Measurements from ENCODE around the gene SHISA6. TPM values are rescaled to one million over a fixed set of nuclear protein-coding genes. Genes with fewer than 3 reads are reported as not detected.

The SHISA6 gene
- total RNA-seq, 1 experiment from 2014 or later: not detected

DNA sequence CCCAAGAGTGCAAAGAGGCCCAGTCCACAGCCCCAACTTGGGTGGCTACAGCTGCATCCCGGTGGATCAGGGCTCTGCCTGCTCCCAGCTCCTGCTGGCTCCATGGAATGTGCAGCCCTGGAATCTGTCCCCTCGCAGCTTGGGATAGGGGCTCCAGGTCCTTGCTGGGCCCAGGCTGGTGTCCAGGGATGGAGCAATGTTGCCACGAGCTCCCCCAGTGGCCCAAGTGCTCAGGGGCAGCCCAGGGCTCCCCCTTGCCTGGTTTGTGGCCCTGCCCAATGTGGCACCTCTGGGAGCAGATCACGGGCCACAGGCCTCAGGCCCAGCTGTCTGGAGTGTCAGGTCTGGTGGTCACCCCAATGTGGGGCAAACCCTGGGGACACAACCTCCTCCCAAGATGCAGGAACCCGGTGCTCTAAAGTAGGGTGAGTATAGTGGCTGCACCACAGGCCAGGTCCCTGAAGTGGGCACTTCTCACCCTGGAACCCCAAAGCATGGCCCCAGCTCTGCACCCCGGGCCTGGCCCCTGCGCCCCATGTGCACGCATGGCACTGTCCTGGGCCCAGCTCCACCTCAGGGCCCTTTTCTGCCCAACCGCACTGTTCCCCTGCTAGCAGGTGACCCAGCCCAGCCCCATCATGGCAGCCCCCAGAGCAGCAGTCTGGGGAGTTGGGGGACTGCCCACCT lies 342.4 kb downstream of the SHISA6 start:
- DNase-seq (ENCODE audit: low read depth): no peak

DNA sequence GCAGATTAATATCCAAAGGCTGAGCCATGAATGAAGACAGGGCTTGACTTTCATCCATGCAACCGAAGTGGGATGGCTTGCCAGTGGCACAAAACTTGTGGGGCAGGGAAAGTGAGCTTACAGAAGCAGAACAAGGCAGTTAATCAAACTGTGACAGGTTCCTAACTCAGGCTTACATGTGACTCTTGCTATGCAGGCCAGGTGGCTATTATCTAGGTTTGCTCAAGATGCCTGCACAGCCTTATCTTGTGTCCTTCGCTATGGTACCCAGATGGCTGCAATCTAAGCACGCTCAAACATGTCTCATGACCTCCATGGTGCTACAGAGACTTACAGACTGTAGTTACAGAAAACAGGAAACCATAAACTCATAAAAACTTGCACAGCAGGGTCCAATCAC lies 348.7 kb downstream of the SHISA6 start:
- no peak for DNase-seq (ENCODE audit: low read depth)

DNA sequence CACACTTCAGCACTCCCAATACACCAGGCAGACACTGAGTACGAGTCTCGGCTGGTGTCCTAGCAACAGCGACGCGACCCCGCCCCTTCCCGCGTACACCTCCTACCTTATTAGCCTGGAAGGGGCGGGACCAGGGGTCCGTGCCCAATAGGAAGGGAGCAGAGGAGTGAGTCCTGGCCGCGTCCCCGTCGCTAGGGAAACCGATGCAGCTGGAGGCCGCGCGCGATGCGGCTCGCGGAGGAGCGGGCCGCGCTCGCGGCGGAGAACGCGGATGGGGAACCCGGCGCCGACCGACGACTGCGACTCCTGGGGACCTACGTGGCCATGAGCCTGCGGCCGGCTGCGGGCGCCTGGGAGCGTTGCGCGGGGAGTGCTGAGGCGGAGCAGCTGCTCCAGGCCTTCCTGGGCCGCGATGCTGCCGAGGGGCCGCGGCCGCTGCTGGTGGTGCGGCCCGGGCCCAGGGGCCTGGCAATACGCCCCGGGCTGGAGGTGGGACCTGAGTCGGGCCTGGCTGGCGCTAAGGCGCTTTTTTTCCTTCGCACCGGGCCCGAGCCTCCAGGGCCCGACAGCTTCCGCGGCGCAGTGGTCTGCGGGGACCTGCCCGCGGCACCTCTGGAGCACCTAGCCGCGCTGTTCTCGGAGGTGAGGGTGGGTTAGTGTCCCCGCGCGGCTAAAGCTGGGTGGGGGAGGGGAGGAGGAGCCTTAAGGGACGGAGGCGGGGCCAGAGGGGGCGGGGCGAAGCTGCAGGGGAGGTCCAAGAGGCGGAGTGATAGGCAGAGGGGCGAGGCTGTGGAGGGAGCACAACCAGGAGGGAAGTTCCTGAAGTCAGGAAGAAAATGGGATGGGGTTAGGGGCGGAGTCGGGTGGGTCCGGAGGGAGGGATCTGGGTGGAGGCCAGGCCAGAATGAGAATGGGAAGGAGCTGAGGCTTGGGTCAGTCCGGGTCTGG lies 357.5 kb downstream of the SHISA6 start, which contains the start of gene DNAH9:
DNAH9 (plus strand) TSS at position 197 of the 948 bp plus-strand sequence; CDS start at position 226, 29 bp downstream.
- peak; percentile 35 for DNase-seq (ENCODE audit: low read depth)

DNA sequence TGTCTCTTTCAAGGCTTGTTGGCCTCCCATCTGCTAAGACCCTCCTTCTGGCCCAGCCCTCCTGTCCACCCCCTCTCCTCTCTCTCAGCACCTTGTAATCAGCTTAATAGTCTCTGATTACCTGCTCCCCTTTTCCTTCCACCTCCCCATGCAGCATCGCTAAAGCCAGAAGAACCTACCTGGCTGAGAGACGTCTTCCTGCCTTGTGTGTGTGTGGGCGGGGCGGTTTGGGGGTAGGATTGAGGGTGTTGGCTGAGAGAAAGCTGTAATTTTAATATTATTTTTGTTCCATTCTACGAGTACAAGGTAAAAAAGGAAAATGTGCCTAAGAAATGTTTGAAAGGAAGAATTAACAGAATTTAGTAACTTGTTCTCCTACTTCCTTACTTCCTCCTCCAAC lies 360.6 kb downstream of the SHISA6 start:
- no peak for DNase-seq (ENCODE audit: low read depth)

DNA sequence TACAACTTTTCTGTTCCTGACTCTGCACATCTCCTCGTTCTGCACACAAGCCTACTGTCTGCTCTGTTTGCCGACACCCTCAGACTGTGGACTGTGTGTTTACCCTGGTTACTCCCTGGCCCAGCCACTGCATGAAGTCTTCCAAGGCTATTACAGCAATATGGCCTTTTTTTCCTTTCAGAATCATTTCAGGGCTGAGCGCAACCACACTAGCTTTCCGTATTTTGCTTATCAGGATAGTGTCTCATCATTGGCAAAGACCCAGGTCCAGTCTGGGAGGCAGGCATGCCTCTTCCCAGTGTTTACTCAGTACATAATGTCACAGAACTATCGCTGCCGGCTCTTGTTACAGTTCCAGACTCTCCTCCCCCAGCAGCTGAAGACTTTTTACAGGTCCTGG lies 367.4 kb downstream of the SHISA6 start:
- DNase-seq (ENCODE audit: low read depth): peak; percentile 3

DNA sequence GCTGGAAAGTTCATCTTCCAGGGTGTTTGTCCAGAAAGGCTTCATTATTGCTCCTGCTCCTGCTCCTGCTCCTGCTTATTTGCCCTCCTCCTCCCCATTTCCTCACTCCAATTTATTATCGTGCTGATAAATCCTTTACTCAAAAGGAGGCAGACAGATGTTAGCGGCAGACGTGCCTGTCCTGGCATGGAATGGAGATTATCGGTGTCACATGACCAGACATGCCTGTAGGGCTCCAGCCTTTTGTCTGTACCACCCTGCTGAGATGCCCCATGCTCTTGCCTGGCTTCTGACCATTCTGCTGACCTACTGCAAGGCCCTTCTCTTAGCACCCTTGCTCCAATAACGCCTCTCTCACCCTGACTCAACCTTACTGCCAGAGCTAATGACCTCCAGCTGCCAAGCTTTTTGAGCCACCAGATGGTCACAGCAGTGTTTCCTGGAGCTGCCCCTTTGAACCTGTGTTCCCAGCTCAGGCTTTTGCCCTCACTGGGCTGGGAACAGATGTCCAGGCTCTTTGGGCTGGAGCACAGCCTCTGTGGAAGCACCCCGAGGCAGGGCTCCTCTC lies 370.1 kb downstream of the SHISA6 start:
- no peak for DNase-seq (ENCODE audit: low read depth)

DNA sequence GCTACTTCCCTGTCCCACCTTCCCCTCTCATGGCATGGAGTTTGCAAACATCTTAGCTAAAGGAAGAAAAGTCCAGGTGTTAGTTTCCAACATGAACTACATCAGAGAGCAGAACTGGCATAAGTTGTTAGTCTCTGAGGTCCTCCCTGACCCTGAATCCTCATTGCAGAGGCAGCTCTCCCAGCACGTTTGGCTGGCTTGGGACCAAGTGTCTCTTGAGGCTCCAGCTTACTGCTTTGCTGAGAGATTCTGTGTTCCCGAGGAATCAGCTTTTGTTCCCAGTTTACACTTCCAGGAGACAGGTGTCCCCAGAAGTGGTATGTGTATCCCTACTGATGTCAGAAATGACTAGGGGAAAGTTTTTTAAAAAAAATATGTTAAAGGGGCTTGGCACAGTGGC lies 371.9 kb downstream of the SHISA6 start:
- DNase-seq (ENCODE audit: low read depth): no peak
